MCF 10A (cell line): ENCODE measurements around the gene ALDH1L2. TPM values are rescaled to one million over a fixed set of nuclear protein-coding genes. Genes with fewer than 3 reads are reported as not detected.

Source experiments
- BruUV-seq: library from RNA; stranded (reverse); fragments of 400-500 nt; replicated peaks from 2 replicates; lab custom pipeline; 2021; lab: Mats Ljungman, UMichigan
- CTCF ChIA-PET: fragments of 300-600 bp; sonication (Branson Sonifier 250); formaldehyde crosslinking; extraction: SDS; loops from one replicate; lab custom pipeline; 2021; ENCODE audit warnings: antibody characterized with exemption, inconsistent platforms; lab: Yijun Ruan, JAX
- POLR2A ChIA-PET: fragments of 300-600, 350-650 bp; sonication (Branson Sonifier 250); formaldehyde crosslinking; extraction: SDS; loops from one replicate; lab custom pipeline; 2020; ENCODE audit warnings: antibody characterized with exemption, inconsistent platforms; lab: Yijun Ruan, JAX
- DNase-seq: peaks from one replicate; pipeline ENCODE4 v3.0.0-alpha.2; 2018; ENCODE audit not compliant: unreplicated experiment
- H3K27ac Mint-ChIP-seq: one replicate; pipeline ENCODE4 v1.8.0; 2022; ENCODE audit warnings: mild to moderate bottlenecking, low read depth, mixed read lengths; ENCODE audit not compliant: unreplicated experiment
- H3K27me3 Mint-ChIP-seq: one replicate; pipeline ENCODE4 v1.8.0; 2022; ENCODE audit warnings: mixed read lengths; ENCODE audit not compliant: insufficient read depth, unreplicated experiment
- H3K36me3 Mint-ChIP-seq: one replicate; pipeline ENCODE4 v1.8.0; 2022; ENCODE audit warnings: mild to moderate bottlenecking, moderate library complexity, mixed read lengths; ENCODE audit not compliant: insufficient read depth, unreplicated experiment
- H3K4me1 Mint-ChIP-seq: one replicate; pipeline ENCODE4 v1.8.0; 2022; ENCODE audit warnings: mixed read lengths; ENCODE audit not compliant: insufficient read depth, unreplicated experiment
- H3K4me3 Mint-ChIP-seq: one replicate; pipeline ENCODE4 v1.8.0; 2022; ENCODE audit warnings: mild to moderate bottlenecking, moderate library complexity, mixed read lengths; ENCODE audit not compliant: unreplicated experiment
- H3K9me3 Mint-ChIP-seq: one replicate; pipeline ENCODE4 v1.8.0; 2022; ENCODE audit warnings: mixed read lengths; ENCODE audit not compliant: unreplicated experiment
- intact Hi-C: fragments of 100-400 bp; cut with micrococcal nuclease; formaldehyde crosslinking; loops from 2 replicates; pipeline ENCODE4 v1.14.1; 2022
- total RNA-seq: library from RNA; stranded (reverse); gene quantifications from 2 replicates; pipeline ENCODE4 v1.2.3, GENCODE V29; 2022
- TF ChIP-seq, protein P1 (sequence below): fragments of 200-600 bp; IDR thresholded peaks from one replicate; pipeline ENCODE4 v1.8.0; 2022; ENCODE audit warnings: antibody characterized with exemption, mild to moderate bottlenecking; ENCODE audit not compliant: unreplicated experiment

ALDH1L2 gene
- total RNA-seq, 1 experiment from 2014 or later, result 165 TPM

DNA sequence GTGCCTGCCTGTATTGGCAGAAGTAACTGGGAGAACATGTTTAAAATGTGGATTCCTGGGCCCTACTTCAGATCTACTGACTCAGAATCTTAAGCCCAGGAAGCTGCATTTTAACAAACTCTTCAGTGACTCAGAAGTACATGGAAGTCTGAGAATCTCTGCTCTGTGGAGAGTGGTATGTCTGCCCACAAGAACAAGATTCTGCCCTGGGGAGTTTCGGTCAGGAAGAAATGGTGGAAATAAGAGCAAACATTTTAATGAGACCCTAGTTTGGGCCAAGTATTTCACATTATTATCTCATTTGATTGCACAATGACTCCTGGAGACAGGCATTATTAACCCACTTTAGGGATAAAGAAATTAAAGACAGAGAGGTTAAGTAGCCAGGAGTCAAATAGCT, 8.2 kb downstream of the ALDH1L2 start:
- TF ChIP-seq, protein P1, sequence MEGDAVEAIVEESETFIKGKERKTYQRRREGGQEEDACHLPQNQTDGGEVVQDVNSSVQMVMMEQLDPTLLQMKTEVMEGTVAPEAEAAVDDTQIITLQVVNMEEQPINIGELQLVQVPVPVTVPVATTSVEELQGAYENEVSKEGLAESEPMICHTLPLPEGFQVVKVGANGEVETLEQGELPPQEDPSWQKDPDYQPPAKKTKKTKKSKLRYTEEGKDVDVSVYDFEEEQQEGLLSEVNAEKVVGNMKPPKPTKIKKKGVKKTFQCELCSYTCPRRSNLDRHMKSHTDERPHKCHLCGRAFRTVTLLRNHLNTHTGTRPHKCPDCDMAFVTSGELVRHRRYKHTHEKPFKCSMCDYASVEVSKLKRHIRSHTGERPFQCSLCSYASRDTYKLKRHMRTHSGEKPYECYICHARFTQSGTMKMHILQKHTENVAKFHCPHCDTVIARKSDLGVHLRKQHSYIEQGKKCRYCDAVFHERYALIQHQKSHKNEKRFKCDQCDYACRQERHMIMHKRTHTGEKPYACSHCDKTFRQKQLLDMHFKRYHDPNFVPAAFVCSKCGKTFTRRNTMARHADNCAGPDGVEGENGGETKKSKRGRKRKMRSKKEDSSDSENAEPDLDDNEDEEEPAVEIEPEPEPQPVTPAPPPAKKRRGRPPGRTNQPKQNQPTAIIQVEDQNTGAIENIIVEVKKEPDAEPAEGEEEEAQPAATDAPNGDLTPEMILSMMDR, result no peak
- peaks cover 32% of the 10 kb centered on the region for H3K36me3 Mint-ChIP-seq
- POLR2A ChIA-PET, result interaction anchor here (4.0 kb wide), 1 partner anchor 31 kb away, joined by 31 read pairs; the partner anchor contains the start of gene WASHC4
- no peaks in the 10 kb centered on the region for H3K9me3 Mint-ChIP-seq
- H3K4me1 Mint-ChIP-seq, result peaks cover 7% of the 10 kb centered on the region
- H3K4me3 Mint-ChIP-seq, result no peak overlapping the region
- DNase-seq, result peak; percentile 63
- CTCF ChIA-PET, result interaction anchor here (0.7 to 1.0 kb wide), 2 partner anchors 176 to 694 kb away, joined by 3 read pairs; no protein-coding TSS in a partner anchor
- BruUV-seq, result no TSS peak
- intact Hi-C loops, result no loop called here
- no peaks in the 10 kb centered on the region for H3K27me3 Mint-ChIP-seq
- H3K27ac Mint-ChIP-seq, result peak overlapping the region; percentile 33

DNA sequence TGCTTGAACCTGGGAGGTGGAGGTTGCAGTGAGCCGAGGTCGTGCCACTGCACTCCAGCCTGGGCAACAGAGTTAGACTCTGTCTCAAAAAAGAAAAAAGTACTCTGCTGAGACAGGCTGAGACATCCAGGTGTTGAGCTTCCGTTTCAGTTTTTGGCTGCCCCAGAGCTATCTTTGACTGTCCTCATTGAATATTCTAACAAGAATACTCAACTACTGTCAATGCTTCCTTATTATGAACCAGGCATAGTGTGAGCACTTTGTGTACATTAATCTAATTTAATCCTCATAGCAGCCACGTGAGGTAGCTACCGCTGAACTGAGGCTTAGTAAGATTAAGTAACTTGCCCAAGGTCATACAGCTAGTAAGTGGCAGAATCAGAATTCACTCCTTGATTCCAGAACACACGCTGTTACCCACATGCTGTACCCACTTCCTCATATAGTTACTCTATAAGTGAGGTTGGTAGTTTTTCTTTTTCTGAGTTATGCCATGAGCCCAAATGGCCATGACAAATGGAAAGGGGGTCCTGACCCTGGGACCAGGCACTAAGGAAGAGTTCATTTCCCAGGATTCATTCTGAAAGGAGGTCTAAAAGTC, 11.3 kb downstream of the ALDH1L2 start:
- ChIA-PET POLR2A (interaction anchor here (1.0 to 3.3 kb wide), 3 partner anchors 10 to 34 kb away, joined by 3 to 21 read pairs (median 9); partner anchors contain the start of genes ALDH1L2 and WASHC4), CTCF (interaction anchor here (0.6 to 1.1 kb wide), 2 partner anchors 20 to 41 kb away, joined by 3 to 5 read pairs; no protein-coding TSS in a partner anchor)
- intact Hi-C loops, result no loop called here
- Mint-ChIP-seq H3K4me1 (no peaks in the 10 kb centered on the region), H3K27me3 (no peaks in the 10 kb centered on the region), H3K36me3 (peaks cover 50% of the 10 kb centered on the region), H3K27ac (peak overlapping the region; percentile 70), H3K4me3 (no peak overlapping the region), H3K9me3 (no peaks in the 10 kb centered on the region)
- TF ChIP-seq, protein P1, result no peak
- no peak for DNase-seq
- BruUV-seq, result no TSS peak

DNA sequence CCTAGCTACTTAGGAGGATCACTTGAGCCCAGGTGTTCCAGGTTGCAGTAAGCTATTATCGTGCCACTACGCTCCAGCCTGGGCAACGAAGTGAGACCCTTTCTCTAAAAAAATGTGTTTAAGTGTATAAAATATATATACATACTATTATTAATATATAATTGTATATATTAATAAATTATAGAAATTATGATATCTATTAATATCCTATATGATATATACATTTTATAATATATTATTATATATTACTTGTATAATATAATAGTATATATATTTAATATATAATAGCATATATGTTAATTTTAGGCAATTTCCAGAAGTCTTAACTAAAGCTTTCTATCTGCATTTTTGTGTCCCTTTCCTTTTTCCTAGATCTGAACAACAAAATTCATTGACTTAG, 12.3 kb downstream of the ALDH1L2 start:
- H3K4me3 Mint-ChIP-seq, result no peak overlapping the region
- no peaks in the 10 kb centered on the region for H3K9me3 Mint-ChIP-seq
- peak overlapping the region; percentile 70 for H3K27ac Mint-ChIP-seq
- BruUV-seq, result no TSS peak
- TF ChIP-seq, protein P1, result no peak
- no peaks in the 10 kb centered on the region for H3K4me1 Mint-ChIP-seq
- ChIA-PET POLR2A (interaction anchor here (2.0 to 3.3 kb wide), 2 partner anchors 11 to 35 kb away, joined by 9 to 21 read pairs; partner anchors contain the start of genes ALDH1L2 and WASHC4), CTCF (no interaction called here)
- no peak for DNase-seq
- peaks cover 56% of the 10 kb centered on the region for H3K36me3 Mint-ChIP-seq
- intact Hi-C loops, result no loop called here
- no peaks in the 10 kb centered on the region for H3K27me3 Mint-ChIP-seq

DNA sequence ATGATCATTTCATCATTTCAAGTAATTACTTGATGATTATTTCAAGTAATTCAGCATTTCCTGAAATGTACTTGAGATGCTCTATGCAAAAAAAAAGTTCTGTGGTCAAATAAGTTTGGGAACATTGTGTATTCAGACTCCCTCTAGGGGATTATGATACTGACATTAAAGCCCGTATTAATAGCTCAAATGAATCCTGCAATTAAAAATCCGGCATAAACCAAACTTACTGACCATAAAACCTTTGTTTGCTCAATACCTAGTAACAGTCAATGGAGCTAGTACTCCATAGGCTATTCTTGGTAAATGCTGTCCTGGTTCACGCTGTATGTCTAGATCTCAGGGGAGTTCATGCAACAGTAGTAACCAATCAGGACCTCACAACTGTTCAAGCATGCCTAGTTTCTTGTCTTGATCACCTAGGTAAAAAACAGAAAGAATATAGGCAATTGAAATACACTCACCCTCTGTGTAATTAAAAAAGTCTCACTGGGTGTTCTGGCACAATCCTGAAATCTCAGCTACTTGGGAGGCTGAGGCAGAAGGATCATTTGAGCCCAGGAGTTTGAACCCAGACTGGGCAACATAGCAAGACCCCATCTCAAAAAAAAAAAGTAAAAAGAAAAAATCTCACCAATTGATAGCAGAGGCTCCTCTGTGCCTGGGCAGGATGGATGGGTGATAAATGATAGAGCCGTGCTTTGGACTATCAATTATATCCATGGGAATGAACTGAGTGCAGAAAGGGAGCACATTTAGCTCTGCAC, 14.1 kb downstream of the ALDH1L2 start:
- intact Hi-C loops, result no loop called here
- CTCF ChIA-PET, result interaction anchor here (0.6 to 3.1 kb wide), 5 partner anchors 9 to 1283 kb away, joined by 3 to 21 read pairs (median 4); no protein-coding TSS in a partner anchor

More for the DNA sequence above, 14.1 kb downstream of the ALDH1L2 start:
- H3K4me3 Mint-ChIP-seq, result no peak overlapping the region
- POLR2A ChIA-PET, result interaction anchor here (0.6 to 2.1 kb wide), 6 partner anchors 9 to 51 kb away, joined by 3 to 12 read pairs (median 4); partner anchors contain the start of genes ALDH1L2 and WASHC4
- H3K9me3 Mint-ChIP-seq, result no peaks in the 10 kb centered on the region
- peaks cover 75% of the 10 kb centered on the region for H3K36me3 Mint-ChIP-seq
- no peak overlapping the region for H3K27ac Mint-ChIP-seq
- TSS peak; percentile 1 for BruUV-seq
- no peak for DNase-seq
- TF ChIP-seq, protein P1, result no peak
- no peaks in the 10 kb centered on the region for H3K4me1 Mint-ChIP-seq
- no peaks in the 10 kb centered on the region for H3K27me3 Mint-ChIP-seq
